Measurements from ENCODE around the gene FAM47E.

FAM47E gene

GRCh38 chr4:76207549-76207948, 44.0 kb upstream of the FAM47E start:
- no peak for DNase-seq
- H3K4me3 ChIP-seq (ENCODE audit: low read depth, low read length) = no peak overlapping the region
- H3K27ac ChIP-seq = peak overlapping the region; percentile 69
- H3K36me3 ChIP-seq (replicated peaks) = no peaks in the 10 kb centered on the region
- no peaks in the 10 kb centered on the region for H3K27me3 ChIP-seq (replicated peaks)
- in situ Hi-C loops (cut with HindIII; ENCODE audit: low pct_ligation_motif_present, low sequenced_read_pairs) = no loop called here
- no peak for TF ChIP-seq CTCF (IDR thresholded peaks at IDR 0.05; ENCODE audit: low read depth, low read length, missing control alignments)

GRCh38 chr4:76208005-76208765, 43.3 kb upstream of the FAM47E start:
- Histone ChIP-seq H3K27ac (peak overlapping the region; percentile 69), H3K36me3 (replicated peaks) (no peaks in the 10 kb centered on the region), H3K27me3 (replicated peaks) (no peaks in the 10 kb centered on the region), H3K4me3 (ENCODE audit: low read depth, low read length) (peak overlapping the region; percentile 20)
- TF ChIP-seq CTCF (IDR thresholded peaks at IDR 0.05; ENCODE audit: low read depth, low read length, missing control alignments) = no peak
- in situ Hi-C loops (cut with HindIII; ENCODE audit: low pct_ligation_motif_present, low sequenced_read_pairs) = no loop called here
- DNase-seq = peak; percentile 92

GRCh38 chr4:76209881-76210280, 41.6 kb upstream of the FAM47E start:
- DNase-seq = no peak
- Histone ChIP-seq H3K4me3 (ENCODE audit: low read depth, low read length) (no peak overlapping the region), H3K36me3 (replicated peaks) (no peaks in the 10 kb centered on the region), H3K27ac (no peak overlapping the region), H3K27me3 (replicated peaks) (no peaks in the 10 kb centered on the region)
- in situ Hi-C loops (cut with HindIII; ENCODE audit: low pct_ligation_motif_present, low sequenced_read_pairs) = no loop called here
- TF ChIP-seq CTCF (IDR thresholded peaks at IDR 0.05; ENCODE audit: low read depth, low read length, missing control alignments) = no peak

- H3K27ac ChIP-seq = no peak overlapping the region
- DNase-seq = no peak
- in situ Hi-C loops (cut with HindIII; ENCODE audit: low pct_ligation_motif_present, low sequenced_read_pairs) = no loop called here
- no peak for TF ChIP-seq CTCF (IDR thresholded peaks at IDR 0.05; ENCODE audit: low read depth, low read length, missing control alignments)
- H3K36me3 ChIP-seq (replicated peaks) = no peaks in the 10 kb centered on the region
- no peaks in the 10 kb centered on the region for H3K27me3 ChIP-seq (replicated peaks)
- H3K4me3 ChIP-seq (ENCODE audit: low read depth, low read length) = no peak overlapping the region
Measured at GRCh38 chr4:76210452-76210851, 41.1 kb upstream of the FAM47E start.

- in situ Hi-C loops (cut with HindIII; ENCODE audit: low pct_ligation_motif_present, low sequenced_read_pairs) = no loop called here
- Histone ChIP-seq H3K4me3 (ENCODE audit: low read depth, low read length) (peak overlapping the region; percentile 84), H3K27ac (peak overlapping the region; percentile 86), H3K27me3 (replicated peaks) (no peaks in the 10 kb centered on the region), H3K36me3 (replicated peaks) (no peaks in the 10 kb centered on the region)
- peak; percentile 14 for DNase-seq
- TF ChIP-seq CTCF (IDR thresholded peaks at IDR 0.05; ENCODE audit: low read depth, low read length, missing control alignments) = no peak
Measured at GRCh38 chr4:76211769-76212708, 39.5 kb upstream of the FAM47E start.
